ENCODE results near the gene TTC33. TPM values are rescaled to one million over a fixed set of nuclear protein-coding genes. Genes with fewer than 3 reads are reported as not detected.

TTC33 gene
- polyA plus RNA-seq, 1 of the 3 experiments (the other 2 are of a cell fraction): 2.2 TPM

DNA sequence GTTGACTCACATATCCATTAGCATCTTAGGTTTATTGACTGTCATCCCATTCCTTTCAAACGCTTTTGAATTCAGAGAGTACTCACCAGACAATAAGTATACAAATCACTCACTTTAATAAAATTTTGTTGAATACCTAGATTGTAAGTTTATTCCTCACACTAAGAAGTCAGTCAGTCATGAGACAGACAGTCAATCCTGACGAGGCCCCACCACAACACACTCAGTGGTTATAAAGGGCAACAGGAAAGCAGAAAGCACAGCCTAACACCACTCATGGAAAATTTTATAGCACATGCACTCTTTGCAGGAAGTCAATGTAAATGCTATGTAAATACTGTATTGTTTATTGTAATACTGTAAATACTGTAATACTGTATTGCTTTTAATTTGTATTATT is 252.3 kb downstream of the TTC33 start:
- 6% methylated on average over 2 of the region's 2 CpGs for WGBS (ENCODE audit: low lambda C conversion rate)

More for the DNA sequence above, 252.3 kb downstream of the TTC33 start:
- Histone ChIP-seq H3K4me1 (ENCODE audit: control insufficient read depth in 1 of 2, insufficient read depth in 2 of 2, low read depth in 1 of 2, low read length in 1 of 2) (no peaks in the 10 kb centered on the region), H3F3A (replicated peaks; ENCODE audit: insufficient read depth) (no peaks in the 10 kb centered on the region), H3K4me2 (no peak overlapping the region), H3K9me3 (no peaks in the 10 kb centered on the region), H3K9ac (no peak overlapping the region), H3K9me2 (no peaks in the 10 kb centered on the region), H2AFZ (ENCODE audit: low read depth) (no peak overlapping the region), H3K79me2 (ENCODE audit: insufficient read depth) (no peaks in the 10 kb centered on the region), H3K4me3 (ENCODE audit: low read depth in 2 of 2, low read length in 1 of 2) (no peak overlapping the region), H4K20me1 (ENCODE audit: insufficient read depth) (no peaks in the 10 kb centered on the region), H3K27me3 (ENCODE audit: insufficient read depth) (peaks cover 6% of the 10 kb centered on the region; the same call in 1 of the 2 replicates), H3K36me3 (replicated peaks in 1 of 2; ENCODE audit: control insufficient read depth in 1 of 2, insufficient read depth in 2 of 2, low read length in 1 of 2) (no peaks in the 10 kb centered on the region), H3K27ac (ENCODE audit: low read depth in 2 of 2, low read length in 1 of 2) (no peak overlapping the region)
- DNase-seq: no peak
- TF ChIP-seq POLR2AphosphoS5 (IDR thresholded peaks at IDR 0.05; ENCODE audit: low read depth, low read length) (no peak), ELF1 (IDR thresholded peaks at IDR 0.05) (no peak), TEAD4 (IDR thresholded peaks at IDR 0.05; ENCODE audit: borderline replicate concordance, insufficient read depth) (no peak), GABPA (IDR thresholded peaks at IDR 0.05; ENCODE audit: low read depth) (no peak), SMC3 (IDR thresholded peaks at IDR 0.05; ENCODE audit: low read depth, low read length) (no peak), YY1 (IDR thresholded peaks at IDR 0.05; ENCODE audit: low read depth) (no peak), CTCF (IDR thresholded peaks at IDR 0.05) (no peak), RAD21 (IDR thresholded peaks at IDR 0.05; ENCODE audit: low read length) (no peak), ZBTB33 (IDR thresholded peaks at IDR 0.05; ENCODE audit: borderline replicate concordance, low read depth) (no peak), SIN3A (IDR thresholded peaks at IDR 0.05; ENCODE audit: borderline replicate concordance, low read depth, low read length) (no peak), JUND (IDR thresholded peaks at IDR 0.05) (no peak), RFX5 (IDR thresholded peaks at IDR 0.05; ENCODE audit: low read length) (no peak), GATA2 (CRISPR knock-in tag; IDR thresholded peaks at IDR 0.05) (no peak), EZH2phosphoT487 (IDR thresholded peaks at IDR 0.05; ENCODE audit: borderline replicate concordance, low read depth) (no peak), RCOR1 (IDR thresholded peaks at IDR 0.05; ENCODE audit: low read length) (no peak)
- TF ChIP-seq, protein P1, sequence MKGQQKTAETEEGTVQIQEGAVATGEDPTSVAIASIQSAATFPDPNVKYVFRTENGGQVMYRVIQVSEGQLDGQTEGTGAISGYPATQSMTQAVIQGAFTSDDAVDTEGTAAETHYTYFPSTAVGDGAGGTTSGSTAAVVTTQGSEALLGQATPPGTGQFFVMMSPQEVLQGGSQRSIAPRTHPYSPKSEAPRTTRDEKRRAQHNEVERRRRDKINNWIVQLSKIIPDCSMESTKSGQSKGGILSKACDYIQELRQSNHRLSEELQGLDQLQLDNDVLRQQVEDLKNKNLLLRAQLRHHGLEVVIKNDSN (IDR thresholded peaks at IDR 0.05; ENCODE audit: borderline replicate concordance, low read depth): no peak
- TF ChIP-seq, protein P2, sequence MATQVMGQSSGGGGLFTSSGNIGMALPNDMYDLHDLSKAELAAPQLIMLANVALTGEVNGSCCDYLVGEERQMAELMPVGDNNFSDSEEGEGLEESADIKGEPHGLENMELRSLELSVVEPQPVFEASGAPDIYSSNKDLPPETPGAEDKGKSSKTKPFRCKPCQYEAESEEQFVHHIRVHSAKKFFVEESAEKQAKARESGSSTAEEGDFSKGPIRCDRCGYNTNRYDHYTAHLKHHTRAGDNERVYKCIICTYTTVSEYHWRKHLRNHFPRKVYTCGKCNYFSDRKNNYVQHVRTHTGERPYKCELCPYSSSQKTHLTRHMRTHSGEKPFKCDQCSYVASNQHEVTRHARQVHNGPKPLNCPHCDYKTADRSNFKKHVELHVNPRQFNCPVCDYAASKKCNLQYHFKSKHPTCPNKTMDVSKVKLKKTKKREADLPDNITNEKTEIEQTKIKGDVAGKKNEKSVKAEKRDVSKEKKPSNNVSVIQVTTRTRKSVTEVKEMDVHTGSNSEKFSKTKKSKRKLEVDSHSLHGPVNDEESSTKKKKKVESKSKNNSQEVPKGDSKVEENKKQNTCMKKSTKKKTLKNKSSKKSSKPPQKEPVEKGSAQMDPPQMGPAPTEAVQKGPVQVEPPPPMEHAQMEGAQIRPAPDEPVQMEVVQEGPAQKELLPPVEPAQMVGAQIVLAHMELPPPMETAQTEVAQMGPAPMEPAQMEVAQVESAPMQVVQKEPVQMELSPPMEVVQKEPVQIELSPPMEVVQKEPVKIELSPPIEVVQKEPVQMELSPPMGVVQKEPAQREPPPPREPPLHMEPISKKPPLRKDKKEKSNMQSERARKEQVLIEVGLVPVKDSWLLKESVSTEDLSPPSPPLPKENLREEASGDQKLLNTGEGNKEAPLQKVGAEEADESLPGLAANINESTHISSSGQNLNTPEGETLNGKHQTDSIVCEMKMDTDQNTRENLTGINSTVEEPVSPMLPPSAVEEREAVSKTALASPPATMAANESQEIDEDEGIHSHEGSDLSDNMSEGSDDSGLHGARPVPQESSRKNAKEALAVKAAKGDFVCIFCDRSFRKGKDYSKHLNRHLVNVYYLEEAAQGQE (IDR thresholded peaks at IDR 0.05; ENCODE audit: low read depth, low read length): no peak
- ChIA-PET POLR2A (no interaction called here), CTCF (no interaction called here)

Data from SK-N-SH (cell line).